Mesenchymal stem cell (in vitro differentiated cells and primary cell): ENCODE results near the gene STRBP.

Experiments
- DNase-seq: peaks from one replicate; pipeline ENCODE4 v3.0.0-alpha.2; 2013
- H2AFZ ChIP-seq: one replicate; pipeline ENCODE4 v1.6.1; 2013; ENCODE audit warnings: low read depth, mild to moderate bottlenecking, control low read depth, inconsistent platforms, low read length, moderate library complexity
- H2AK5ac ChIP-seq: 2 replicates; pipeline ENCODE4 v1.6.1; 2013; ENCODE audit warnings: low read length, moderate library complexity, mild to moderate bottlenecking, inconsistent platforms; ENCODE audit not compliant: severe bottlenecking
- H2BK120ac ChIP-seq: one replicate; pipeline ENCODE4 v1.6.1; 2013; ENCODE audit warnings: low read depth, mild to moderate bottlenecking, inconsistent platforms, low read length, moderate library complexity
- H2BK12ac ChIP-seq, 2 experiments: one replicate each; pipeline ENCODE4 v1.6.1; 2013; ENCODE audit warnings: inconsistent platforms in 2 of 2, low read length in 2 of 2, mild to moderate bottlenecking in 2 of 2, moderate library complexity in 2 of 2, control low read depth in 1 of 2
- H2BK15ac ChIP-seq: one replicate; pipeline ENCODE4 v1.6.1; 2013; ENCODE audit warnings: mild to moderate bottlenecking, low read depth, inconsistent platforms; ENCODE audit not compliant: poor library complexity, severe bottlenecking
- H2BK5ac ChIP-seq: 2 replicates; pipeline ENCODE4 v1.6.1; 2013; ENCODE audit warnings: low read depth, mild to moderate bottlenecking, low read length, control low read depth, inconsistent platforms; ENCODE audit not compliant: poor library complexity, severe bottlenecking
- H3K14ac ChIP-seq, 2 experiments: one replicate each; pipeline ENCODE4 v1.6.1; 2013; ENCODE audit warnings: inconsistent platforms in 2 of 2, low read length in 2 of 2, control low read depth in 1 of 2, mild to moderate bottlenecking in 1 of 2, moderate library complexity in 1 of 2
- H3K18ac ChIP-seq, 2 experiments: one replicate each; pipeline ENCODE4 v1.6.1; 2013; ENCODE audit warnings: inconsistent platforms in 2 of 2, low read length in 2 of 2, control low read depth in 1 of 2, low read depth in 1 of 2, mild to moderate bottlenecking in 1 of 2
- H3K23ac ChIP-seq, 2 experiments: one replicate each; pipeline ENCODE4 v1.6.1; 2013; ENCODE audit warnings: inconsistent platforms in 2 of 2, low read length in 2 of 2, mild to moderate bottlenecking in 2 of 2, moderate library complexity in 2 of 2, control low read depth in 1 of 2
- H3K27ac ChIP-seq: 2 replicates; pipeline ENCODE4 v1.5.1; 2013; ENCODE audit warnings: mild to moderate bottlenecking, moderate library complexity, low read length, control low read depth, inconsistent platforms; ENCODE audit not compliant: poor library complexity, severe bottlenecking
- H3K27me3 ChIP-seq, 2 experiments: 2 replicates each; pipeline versions ENCODE4 v1.6.1 to v1.7.0; 2013; ENCODE audit warnings: low read length in 2 of 2, mild to moderate bottlenecking in 2 of 2, moderate library complexity in 2 of 2, control low read depth in 1 of 2, inconsistent platforms in 1 of 2; ENCODE audit not compliant: control insufficient read depth in 1 of 2, insufficient read depth in 1 of 2
- H3K36me3 ChIP-seq, 2 experiments: 2 replicates each; pipeline versions ENCODE4 v1.6.1 to v1.7.0; 2013; ENCODE audit warnings: low read length in 2 of 2, control low read depth in 1 of 2, inconsistent platforms in 1 of 2, low read depth in 1 of 2, mild to moderate bottlenecking in 1 of 2; ENCODE audit not compliant: insufficient read depth in 2 of 2, control insufficient read depth in 1 of 2
- H3K4ac ChIP-seq, 2 experiments: one replicate each; pipeline ENCODE4 v1.6.1; 2013; ENCODE audit warnings: inconsistent platforms in 2 of 2, low read length in 2 of 2, mild to moderate bottlenecking in 2 of 2, moderate library complexity in 2 of 2, control low read depth in 1 of 2, low read depth in 1 of 2
- H3K4me1 ChIP-seq: 2 replicates; pipeline ENCODE4 v1.6.1; 2013; ENCODE audit warnings: low read depth, low read length, control low read depth; ENCODE audit not compliant: control insufficient read depth, insufficient read depth
- H3K4me2 ChIP-seq: 2 replicates; pipeline ENCODE4 v1.6.1; 2013; ENCODE audit warnings: low read length, mild to moderate bottlenecking, inconsistent platforms; ENCODE audit not compliant: poor library complexity, severe bottlenecking
- H3K4me3 ChIP-seq, 2 experiments: 2 replicates each; pipeline versions ENCODE4 v1.5.1 to v1.7.0; 2013; ENCODE audit warnings: low read length in 2 of 2, mild to moderate bottlenecking in 2 of 2, control low read depth in 1 of 2, low read depth in 1 of 2; ENCODE audit not compliant: insufficient read depth in 1 of 2
- H3K79me1 ChIP-seq: replicated peaks from 2 replicates; pipeline ENCODE4 v1.6.1; 2013; ENCODE audit warnings: mild to moderate bottlenecking, control low read depth, low read length, inconsistent platforms; ENCODE audit not compliant: poor library complexity, severe bottlenecking
- H3K9ac ChIP-seq: 2 replicates; pipeline ENCODE4 v1.7.0; 2013; ENCODE audit warnings: mild to moderate bottlenecking, low read length, moderate library complexity
- H3K9me3 ChIP-seq: 2 replicates; pipeline ENCODE4 v1.7.0; 2013; ENCODE audit warnings: mild to moderate bottlenecking, low read length; ENCODE audit not compliant: control insufficient read depth
- H4K8ac ChIP-seq: one replicate; pipeline ENCODE4 v1.6.1; 2013; ENCODE audit warnings: inconsistent platforms, mild to moderate bottlenecking, low read length, moderate library complexity
- H4K91ac ChIP-seq: one replicate; pipeline ENCODE4 v1.6.1; 2013; ENCODE audit warnings: mild to moderate bottlenecking, low read length, inconsistent platforms
- WGBS: methylation state at CpG from one replicate; pipeline ENCODE4 v1.1.7; 2013; ENCODE audit warnings: mixed read lengths; 5-methylcytosine and 5-hydroxymethylcytosine counted together

The STRBP gene

DNA sequence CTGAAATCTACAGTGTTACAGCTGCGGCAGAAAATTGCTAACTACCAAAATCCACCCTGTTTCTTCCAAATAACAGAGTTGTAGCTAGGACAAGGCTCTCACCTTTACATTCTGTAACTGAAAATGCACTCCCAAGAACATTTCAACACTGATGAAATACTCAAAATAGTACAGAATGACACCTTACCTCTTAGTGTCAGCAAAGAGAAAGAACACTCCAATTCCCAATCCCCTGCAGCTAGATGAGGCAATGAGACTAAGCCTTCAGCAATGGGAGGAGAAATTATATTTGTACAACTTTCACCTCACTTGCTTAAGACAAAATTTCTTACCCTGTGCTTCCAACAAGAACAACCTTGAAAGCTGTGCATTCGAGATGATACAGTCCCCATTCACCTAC lies 31.2 kb downstream of the STRBP start:
- no peak overlapping the region for H2BK12ac ChIP-seq
- H2AFZ ChIP-seq: no peak overlapping the region
- no peaks in the 10 kb centered on the region for H3K36me3 ChIP-seq
- H3K79me1 ChIP-seq: peaks cover 10% of the 10 kb centered on the region
- H2BK15ac ChIP-seq: no peak overlapping the region
- H3K9ac ChIP-seq: no peak overlapping the region
- no peak overlapping the region for H2AK5ac ChIP-seq
- no peaks in the 10 kb centered on the region for H3K9me3 ChIP-seq
- WGBS: 81% methylated on average over 2 of the region's 2 CpGs
- H3K14ac ChIP-seq: no peak overlapping the region
- no peak overlapping the region for H3K4me3 ChIP-seq
- no peak overlapping the region for H3K4me2 ChIP-seq
- H2BK120ac ChIP-seq: no peak overlapping the region
- no peak overlapping the region for H3K23ac ChIP-seq
- H3K27me3 ChIP-seq: no peaks in the 10 kb centered on the region
- no peak for DNase-seq
- no peak overlapping the region for H3K27ac ChIP-seq
- H2BK5ac ChIP-seq: no peak overlapping the region
- no peak overlapping the region for H3K18ac ChIP-seq
- no peak overlapping the region for H4K91ac ChIP-seq
- H4K8ac ChIP-seq: no peak overlapping the region
- no peak overlapping the region for H3K4ac ChIP-seq
- no peaks in the 10 kb centered on the region for H3K4me1 ChIP-seq

DNA sequence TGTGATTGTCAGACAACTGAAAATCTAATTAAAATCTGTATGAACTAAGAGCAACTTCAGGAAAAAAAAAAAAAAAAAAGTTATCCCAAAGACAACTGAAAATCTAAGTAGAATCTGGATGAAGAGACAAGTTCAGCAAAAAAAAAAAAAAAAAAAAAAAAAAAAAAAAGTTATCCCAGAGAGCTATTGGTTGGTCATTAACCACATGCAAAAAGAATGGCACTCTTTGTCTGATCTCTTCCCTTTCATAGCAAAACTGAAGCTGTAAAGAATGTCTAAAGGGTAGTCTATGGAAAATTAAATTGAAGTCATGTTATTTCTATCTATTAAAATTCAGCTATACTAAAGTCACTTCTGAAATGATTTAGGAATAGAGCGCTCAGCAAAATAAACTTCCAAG lies 32.9 kb downstream of the STRBP start:
- no peak overlapping the region for H3K4me3 ChIP-seq
- H3K27ac ChIP-seq: no peak overlapping the region
- H3K9me3 ChIP-seq: no peaks in the 10 kb centered on the region
- peaks cover 6% of the 10 kb centered on the region for H3K79me1 ChIP-seq
- no peak overlapping the region for H3K4me2 ChIP-seq
- H3K14ac ChIP-seq: no peak overlapping the region
- H4K91ac ChIP-seq: no peak overlapping the region
- no peak overlapping the region for H4K8ac ChIP-seq
- H2BK12ac ChIP-seq: no peak overlapping the region
- no peak overlapping the region for H2BK120ac ChIP-seq
- no peaks in the 10 kb centered on the region for H3K27me3 ChIP-seq
- H3K18ac ChIP-seq: no peak overlapping the region
- H3K9ac ChIP-seq: no peak overlapping the region
- no peak overlapping the region for H2BK5ac ChIP-seq
- no peak overlapping the region for H3K23ac ChIP-seq
- no CpG with 5 or more reads among the region's 1 CpG for WGBS
- no peak overlapping the region for H2AFZ ChIP-seq
- no peaks in the 10 kb centered on the region for H3K36me3 ChIP-seq
- no peak overlapping the region for H3K4ac ChIP-seq
- H2BK15ac ChIP-seq: no peak overlapping the region
- no peak for DNase-seq
- no peak overlapping the region for H2AK5ac ChIP-seq
- no peaks in the 10 kb centered on the region for H3K4me1 ChIP-seq

GRCh38 chr9:123234853-123235252 lies 33.5 kb downstream of the STRBP start:
- H3K27me3 ChIP-seq: no peaks in the 10 kb centered on the region
- no peak for DNase-seq
- no peaks in the 10 kb centered on the region for H3K9me3 ChIP-seq
- H4K91ac ChIP-seq: no peak overlapping the region
- H3K9ac ChIP-seq: no peak overlapping the region
- no peak overlapping the region for H2BK15ac ChIP-seq
- no peak overlapping the region for H3K27ac ChIP-seq
- H2AK5ac ChIP-seq: no peak overlapping the region
- H4K8ac ChIP-seq: no peak overlapping the region
- WGBS: 100% methylated on average over 1 of the region's 3 CpGs
- H3K4ac ChIP-seq: no peak overlapping the region
- no peak overlapping the region for H2BK12ac ChIP-seq
- no peak overlapping the region for H3K18ac ChIP-seq
- no peak overlapping the region for H2BK5ac ChIP-seq
- no peaks in the 10 kb centered on the region for H3K36me3 ChIP-seq
- H2AFZ ChIP-seq: no peak overlapping the region
- peaks cover 6% of the 10 kb centered on the region for H3K79me1 ChIP-seq
- H3K4me1 ChIP-seq: no peaks in the 10 kb centered on the region
- no peak overlapping the region for H3K23ac ChIP-seq
- no peak overlapping the region for H3K4me2 ChIP-seq
- no peak overlapping the region for H2BK120ac ChIP-seq
- H3K14ac ChIP-seq: no peak overlapping the region
- H3K4me3 ChIP-seq: no peak overlapping the region

DNA sequence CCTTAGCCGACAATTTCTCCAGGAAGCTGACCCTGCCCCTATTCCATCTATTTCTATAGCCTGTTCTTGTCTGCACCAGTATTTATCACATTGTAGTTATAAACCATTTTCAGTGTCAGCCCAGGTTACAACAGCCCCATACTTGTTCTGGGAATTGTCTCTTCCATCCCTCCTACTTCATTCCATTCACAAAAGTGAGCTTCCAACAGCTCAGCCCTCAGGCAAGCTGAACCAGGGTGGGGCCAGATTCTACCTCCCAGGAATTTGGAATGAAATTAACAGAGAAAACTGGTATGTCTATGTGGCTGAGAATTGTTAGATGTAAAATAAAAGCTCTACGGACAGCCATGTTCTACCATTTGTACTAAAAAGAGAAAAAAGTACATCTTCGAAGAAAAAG lies 36.1 kb downstream of the STRBP start:
- 98% methylated on average over 3 of the region's 3 CpGs for WGBS
- Histone ChIP-seq H3K18ac (no peak overlapping the region), H3K4me2 (no peak overlapping the region), H4K91ac (no peak overlapping the region), H3K23ac (no peak overlapping the region), H2BK5ac (no peak overlapping the region), H3K4me1 (no peaks in the 10 kb centered on the region), H2AK5ac (no peak overlapping the region), H2BK15ac (no peak overlapping the region), H3K4ac (no peak overlapping the region), H2BK12ac (no peak overlapping the region), H2AFZ (no peak overlapping the region), H4K8ac (no peak overlapping the region), H3K27me3 (no peaks in the 10 kb centered on the region), H3K79me1 (peaks cover 4% of the 10 kb centered on the region), H3K4me3 (no peak overlapping the region), H3K36me3 (no peaks in the 10 kb centered on the region), H3K9ac (no peak overlapping the region), H3K14ac (no peak overlapping the region), H2BK120ac (no peak overlapping the region), H3K27ac (no peak overlapping the region), H3K9me3 (no peaks in the 10 kb centered on the region)
- DNase-seq: no peak
